GM19455 (cell line): ENCODE data around the gene YWHAB.

Source experiments
- ATAC-seq: cut with Tn5 transposase; IDR thresholded peaks from one replicate; pipeline ENCODE4 v1.9.1; 2021; ENCODE audit not compliant: unreplicated experiment

YWHAB gene

DNA sequence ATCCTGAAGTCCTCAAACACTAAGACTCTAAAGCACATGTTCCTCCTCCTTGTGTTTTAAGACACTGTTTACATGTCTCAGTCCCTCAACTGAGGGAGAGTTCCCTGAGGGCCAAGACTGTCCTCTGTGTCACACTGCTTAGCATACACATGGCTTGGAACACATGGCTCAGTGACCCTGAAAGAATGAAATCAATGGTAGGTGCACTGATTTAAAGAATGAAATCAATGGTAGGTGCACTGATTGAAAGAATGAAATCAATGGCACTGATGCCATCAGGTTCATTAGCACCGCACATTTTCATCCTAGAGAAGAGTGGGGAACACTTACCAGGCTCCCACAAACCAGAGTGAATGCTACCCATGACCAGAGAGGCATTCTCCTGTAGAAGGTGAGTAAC is 64.9 kb downstream of the YWHAB start:
- no peak for ATAC-seq

DNA sequence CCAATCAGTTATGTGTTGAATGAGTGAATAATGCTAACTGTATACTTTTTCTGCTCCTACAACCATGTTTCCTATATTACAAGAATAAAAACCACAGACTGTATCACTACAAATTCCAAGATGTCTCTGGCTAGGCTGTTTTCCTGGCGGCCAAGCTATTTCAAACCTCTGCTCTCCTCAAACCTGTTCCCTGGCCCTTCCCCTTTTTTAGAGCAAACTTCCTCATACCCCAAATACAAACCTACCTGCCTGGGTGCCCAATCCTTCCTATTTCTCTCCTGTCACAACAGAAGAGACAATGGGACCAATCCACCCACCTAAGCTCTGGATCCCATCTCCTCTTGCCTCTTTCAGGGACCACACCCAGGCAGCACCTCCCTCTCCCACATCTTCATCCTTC is 67.2 kb downstream of the YWHAB start:
- ATAC-seq = no peak

DNA sequence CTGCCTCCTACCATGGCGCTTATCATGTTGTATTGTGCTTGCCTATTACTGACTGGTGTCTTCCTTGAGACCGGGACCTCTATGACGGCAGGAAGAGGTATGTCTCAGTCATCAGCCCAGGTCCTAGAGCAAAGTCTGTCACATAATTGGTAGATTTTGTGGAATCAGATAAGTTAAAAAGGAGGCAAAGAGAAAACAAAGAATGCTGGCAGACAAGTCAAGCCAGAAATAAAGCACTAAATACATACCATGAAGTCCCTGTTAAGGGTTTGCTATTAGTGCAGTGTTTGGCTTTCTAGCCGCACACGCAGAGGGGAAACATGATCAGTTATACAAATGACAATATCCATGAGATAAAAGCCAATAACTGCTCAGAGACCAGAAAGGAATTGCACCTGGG is 68.7 kb downstream of the YWHAB start:
- ATAC-seq = no peak

DNA sequence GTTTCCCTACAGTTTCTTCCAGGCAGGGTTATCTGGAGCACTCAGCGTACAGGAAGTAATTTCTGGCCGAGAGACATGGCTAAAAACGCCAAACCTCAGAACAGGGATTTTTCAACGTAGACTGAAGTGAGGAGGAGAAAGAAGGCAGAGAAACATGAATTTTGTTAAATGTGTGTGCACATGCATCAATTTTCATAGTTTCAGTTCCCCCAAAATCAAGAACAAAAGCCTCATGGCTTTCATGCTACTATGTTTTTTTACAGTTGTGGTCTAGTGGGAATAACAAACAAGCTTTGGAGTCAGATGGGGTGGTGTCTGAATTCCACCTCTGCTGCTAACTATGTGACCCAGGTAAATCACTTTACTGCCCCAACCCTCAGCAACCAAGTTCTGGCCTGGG is 69.8 kb downstream of the YWHAB start:
- no peak for ATAC-seq

DNA sequence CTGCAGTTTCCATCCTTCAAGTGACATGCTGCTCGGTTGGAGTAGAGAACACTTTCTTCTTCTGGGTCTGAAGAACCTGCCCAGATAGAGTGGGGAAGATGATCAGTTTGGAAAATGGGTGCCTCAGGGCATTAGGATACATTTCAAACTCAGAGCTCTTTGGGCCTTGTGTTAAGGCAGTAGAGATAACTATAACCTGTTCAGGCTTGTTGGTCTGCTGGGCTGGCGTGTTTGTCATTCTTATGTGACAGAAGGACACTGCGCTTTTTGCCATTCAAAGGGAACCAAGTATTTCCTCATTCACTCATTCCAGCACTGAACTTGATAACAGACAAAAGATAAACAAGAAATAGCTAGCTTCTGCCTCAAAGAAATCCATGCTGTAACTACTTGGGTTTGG is 70.9 kb downstream of the YWHAB start:
- ATAC-seq = no peak
